OCI-LY7 (cell line): ENCODE results near the gene UFD1.

ENCODE experiments used
- EZH2phosphoT487 ChIP-seq: fragments of 200-600 bp; sonication (generic); IDR thresholded peaks from 2 replicates; pipeline ENCODE4 v1.6.1; 2018; ENCODE audit warnings: low read depth, borderline replicate concordance, mild to moderate bottlenecking, mixed run types, antibody characterized with exemption, low read length, moderate library complexity, mixed read lengths
- TF ChIP-seq, protein P1 (sequence below): fragments of 200-600 bp; sonication (generic); conservative IDR thresholded peaks from 2 replicates; pipeline ENCODE4 v1.5.1; 2014; ENCODE audit warnings: mild to moderate bottlenecking, antibody characterized with exemption, low read length, moderate library complexity, mixed read lengths

GRCh38 chr22:19412923-19413322 is 66.1 kb downstream of the UFD1 start:
- TF ChIP-seq, protein P1, sequence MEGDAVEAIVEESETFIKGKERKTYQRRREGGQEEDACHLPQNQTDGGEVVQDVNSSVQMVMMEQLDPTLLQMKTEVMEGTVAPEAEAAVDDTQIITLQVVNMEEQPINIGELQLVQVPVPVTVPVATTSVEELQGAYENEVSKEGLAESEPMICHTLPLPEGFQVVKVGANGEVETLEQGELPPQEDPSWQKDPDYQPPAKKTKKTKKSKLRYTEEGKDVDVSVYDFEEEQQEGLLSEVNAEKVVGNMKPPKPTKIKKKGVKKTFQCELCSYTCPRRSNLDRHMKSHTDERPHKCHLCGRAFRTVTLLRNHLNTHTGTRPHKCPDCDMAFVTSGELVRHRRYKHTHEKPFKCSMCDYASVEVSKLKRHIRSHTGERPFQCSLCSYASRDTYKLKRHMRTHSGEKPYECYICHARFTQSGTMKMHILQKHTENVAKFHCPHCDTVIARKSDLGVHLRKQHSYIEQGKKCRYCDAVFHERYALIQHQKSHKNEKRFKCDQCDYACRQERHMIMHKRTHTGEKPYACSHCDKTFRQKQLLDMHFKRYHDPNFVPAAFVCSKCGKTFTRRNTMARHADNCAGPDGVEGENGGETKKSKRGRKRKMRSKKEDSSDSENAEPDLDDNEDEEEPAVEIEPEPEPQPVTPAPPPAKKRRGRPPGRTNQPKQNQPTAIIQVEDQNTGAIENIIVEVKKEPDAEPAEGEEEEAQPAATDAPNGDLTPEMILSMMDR, result no peak
- TF ChIP-seq EZH2phosphoT487, result no peak
